Caco-2 (cell line): ENCODE results near the gene INPP4B. TPM values are rescaled to one million over a fixed set of nuclear protein-coding genes. Genes with fewer than 3 reads are reported as not detected.

Experiments used
- BruUV-seq: library from RNA; stranded (reverse); fragments of 400-500 nt; replicated peaks from 2 replicates; lab custom pipeline; 2021; lab: Mats Ljungman, UMichigan
- CTCF ChIA-PET: fragments of 300-600 bp; sonication (Branson Sonifier 250); formaldehyde crosslinking; loops from one replicate; lab custom pipeline; 2022; ENCODE audit warnings: antibody characterized with exemption; lab: Charles Lee
- POLR2A ChIA-PET: fragments of 300-600 bp; sonication (Branson Sonifier 250); formaldehyde crosslinking; loops from one replicate; lab custom pipeline; 2022; ENCODE audit warnings: antibody characterized with exemption; lab: Charles Lee
- DNase-seq, 2 experiments: peaks; one replicate each; pipeline versions ENCODE4 v3.0.0 to v3.0.0-alpha.2; 2020 to 2022
- H3K27me3 ChIP-seq: replicated peaks from 2 replicates; pipeline ENCODE4 v1.6.0; 2011; ENCODE audit warnings: low read length; ENCODE audit not compliant: control insufficient read depth, insufficient read depth
- H3K36me3 ChIP-seq: 2 replicates; pipeline ENCODE4 v1.5.1; 2011; ENCODE audit warnings: low read length; ENCODE audit not compliant: control insufficient read depth, insufficient read depth
- H3K4me1 ChIP-seq: fragments of 250-450 bp; sonication (Bioruptor Pico); 2 replicates; pipeline ENCODE4 v1.5.1; 2020; ENCODE audit warnings: mild to moderate bottlenecking
- H3K4me3 ChIP-seq: 2 replicates; pipeline ENCODE4 v1.5.1; 2011; ENCODE audit warnings: low read depth, mild to moderate bottlenecking, control low read depth, low read length
- H3K9me3 ChIP-seq: fragments of 250-450 bp; sonication (Bioruptor Pico); 2 replicates; pipeline ENCODE4 v1.5.1; 2020; ENCODE audit warnings: mild to moderate bottlenecking, moderate library complexity
- H3K27ac Mint-ChIP-seq: one replicate; pipeline ENCODE4 v1.8.0; 2022; ENCODE audit warnings: mixed read lengths; ENCODE audit not compliant: unreplicated experiment
- H3K27me3 Mint-ChIP-seq: one replicate; pipeline ENCODE4 v1.8.0; 2022; ENCODE audit warnings: mixed read lengths; ENCODE audit not compliant: insufficient read depth, unreplicated experiment
- H3K36me3 Mint-ChIP-seq: one replicate; pipeline ENCODE4 v1.8.0; 2022; ENCODE audit warnings: mild to moderate bottlenecking, mixed read lengths; ENCODE audit not compliant: insufficient read depth, unreplicated experiment
- H3K4me1 Mint-ChIP-seq: one replicate; pipeline ENCODE4 v1.8.0; 2022; ENCODE audit warnings: low read depth, mixed read lengths; ENCODE audit not compliant: unreplicated experiment
- H3K4me3 Mint-ChIP-seq: one replicate; pipeline ENCODE4 v1.8.0; 2022; ENCODE audit warnings: mild to moderate bottlenecking, moderate library complexity, mixed read lengths; ENCODE audit not compliant: unreplicated experiment
- H3K9me3 Mint-ChIP-seq: one replicate; pipeline ENCODE4 v1.8.0; 2022; ENCODE audit warnings: mixed read lengths; ENCODE audit not compliant: unreplicated experiment
- CTCF ChIP-seq, 2 experiments: fragments of 200-600 bp in 1 of 2; IDR thresholded peaks; 1 replicate in 1 of 2; 2 replicates in 1 of 2; pipeline versions ENCODE4 v1.5.1 to v1.8.0; 2011 to 2022; ENCODE audit warnings: antibody characterized with exemption in 1 of 2, control low read depth in 1 of 2, inconsistent platforms in 1 of 2, low read depth in 1 of 2, low read length in 1 of 2, mild to moderate bottlenecking in 1 of 2, moderate library complexity in 1 of 2; ENCODE audit not compliant: insufficient read depth in 1 of 2, severe bottlenecking in 1 of 2, unreplicated experiment in 1 of 2
- intact Hi-C: fragments of 100-400 bp; cut with micrococcal nuclease; formaldehyde crosslinking; loops from one replicate; pipeline ENCODE4 v1.10.0; 2022; ENCODE audit not compliant: unreplicated experiment
- total RNA-seq: library from RNA; stranded (reverse); gene quantifications from 2 replicates; pipeline ENCODE4 v1.2.3, GENCODE V29; 2022

The INPP4B gene
- total RNA-seq, 1 experiment from 2014 or later = 10.3 TPM

GRCh38 chr4:142776026-142776425, 70.1 kb downstream of the INPP4B start:
- no peak for TF ChIP-seq CTCF (IDR thresholded peaks at IDR 0.05; ENCODE audit: insufficient read depth in 1 of 2, low read depth in 1 of 2, low read length in 1 of 2, severe bottlenecking in 1 of 2, unreplicated experiment in 1 of 2)
- no peaks in the 10 kb centered on the region for H3K4me1 ChIP-seq
- no peak for DNase-seq
- no peaks in the 10 kb centered on the region for H3K9me3 ChIP-seq
- Mint-ChIP-seq H3K4me1 (no peaks in the 10 kb centered on the region), H3K36me3 (no peaks in the 10 kb centered on the region), H3K9me3 (no peaks in the 10 kb centered on the region), H3K27me3 (no peaks in the 10 kb centered on the region), H3K27ac (no peak overlapping the region), H3K4me3 (no peak overlapping the region)
- ChIA-PET POLR2A (no interaction called here), CTCF (no interaction called here)
- BruUV-seq = no TSS peak
- intact Hi-C loops = no loop called here
- no peak overlapping the region for H3K4me3 ChIP-seq
- no peaks in the 10 kb centered on the region for H3K36me3 ChIP-seq
- H3K27me3 ChIP-seq = no peaks in the 10 kb centered on the region

GRCh38 chr4:142773505-142773904, 72.6 kb downstream of the INPP4B start:
- Histone ChIP-seq H3K27me3 (no peaks in the 10 kb centered on the region), H3K9me3 (no peaks in the 10 kb centered on the region), H3K4me3 (no peak overlapping the region), H3K36me3 (no peaks in the 10 kb centered on the region), H3K4me1 (no peaks in the 10 kb centered on the region)
- H3K4me3 Mint-ChIP-seq = no peak overlapping the region
- H3K4me1 Mint-ChIP-seq = no peaks in the 10 kb centered on the region
- H3K27ac Mint-ChIP-seq = no peak overlapping the region
- no peak for DNase-seq
- ChIA-PET POLR2A (no interaction called here), CTCF (no interaction called here)
- no peaks in the 10 kb centered on the region for H3K9me3 Mint-ChIP-seq
- H3K27me3 Mint-ChIP-seq = no peaks in the 10 kb centered on the region
- no peak for TF ChIP-seq CTCF (IDR thresholded peaks at IDR 0.05; ENCODE audit: insufficient read depth in 1 of 2, low read depth in 1 of 2, low read length in 1 of 2, severe bottlenecking in 1 of 2, unreplicated experiment in 1 of 2)
- intact Hi-C loops = no loop called here
- H3K36me3 Mint-ChIP-seq = no peaks in the 10 kb centered on the region
- no TSS peak for BruUV-seq

GRCh38 chr4:142762280-142762679, 83.8 kb downstream of the INPP4B start:
- POLR2A ChIA-PET = no interaction called here
- intact Hi-C loops = no loop called here
- no peaks in the 10 kb centered on the region for H3K9me3 ChIP-seq
- CTCF ChIA-PET = no interaction called here
- Mint-ChIP-seq H3K27ac (no peak overlapping the region), H3K27me3 (no peaks in the 10 kb centered on the region), H3K4me1 (no peaks in the 10 kb centered on the region), H3K9me3 (no peaks in the 10 kb centered on the region), H3K4me3 (no peak overlapping the region), H3K36me3 (no peaks in the 10 kb centered on the region)
- H3K36me3 ChIP-seq = no peaks in the 10 kb centered on the region
- H3K4me1 ChIP-seq = no peaks in the 10 kb centered on the region
- TF ChIP-seq CTCF (IDR thresholded peaks at IDR 0.05; ENCODE audit: insufficient read depth in 1 of 2, low read depth in 1 of 2, low read length in 1 of 2, severe bottlenecking in 1 of 2, unreplicated experiment in 1 of 2) = no peak
- H3K4me3 ChIP-seq = no peak overlapping the region
- H3K27me3 ChIP-seq = no peaks in the 10 kb centered on the region
- DNase-seq = no peak
- BruUV-seq = no TSS peak
